GM23338 (cell line): Measurements from ENCODE around the gene TXNL4A. TPM values are rescaled to one million over a fixed set of nuclear protein-coding genes. Genes with fewer than 3 reads are reported as not detected.
"Not testable (repeated sequence)": the region's sequence is repeated elsewhere in the genome, so short reads cannot be mapped to it uniquely, and the experiment has no call there.

Source experiments
- ATAC-seq: fragments of 200-7000 bp; cut with Tn5 transposase; 3 replicates; pipeline ENCODE4 v1.9.1; 2020
- DNase-seq: peaks from one replicate; pipeline ENCODE4 v3.0.0-alpha.2; 2015; ENCODE audit warnings: low spot score
- H2AFZ ChIP-seq: fragments of 200-600 bp; sonication (generic); 2 replicates; pipeline ENCODE4 v1.8.0; 2016; ENCODE audit warnings: antibody characterized with exemption, mild to moderate bottlenecking, moderate library complexity
- H3F3A ChIP-seq: fragments of 200-600 bp; sonication (generic); replicated peaks from 2 replicates; pipeline ENCODE4 v1.8.0; 2017; ENCODE audit warnings: antibody characterized with exemption, mixed run types, low read depth
- H3K27ac ChIP-seq: fragments of 200-600 bp; sonication (generic); 2 replicates; pipeline ENCODE4 v1.6.1; 2016; ENCODE audit warnings: low read depth
- H3K27me3 ChIP-seq: fragments of 200-600 bp; sonication (generic); 2 replicates; pipeline ENCODE4 v1.8.0; 2016; ENCODE audit warnings: mild to moderate bottlenecking, mixed run types, moderate library complexity; ENCODE audit not compliant: insufficient read depth
- H3K36me3 ChIP-seq: fragments of 200-600 bp; sonication (generic); 2 replicates; pipeline ENCODE4 v1.8.0; 2016; ENCODE audit warnings: mild to moderate bottlenecking; ENCODE audit not compliant: insufficient read depth
- H3K4me1 ChIP-seq: fragments of 200-600 bp; sonication (generic); 2 replicates; pipeline ENCODE4 v1.8.0; 2016; ENCODE audit warnings: mild to moderate bottlenecking, moderate library complexity; ENCODE audit not compliant: insufficient read depth
- H3K4me2 ChIP-seq: fragments of 200-600 bp; sonication (generic); 2 replicates; pipeline ENCODE4 v1.7.1; 2017; ENCODE audit warnings: mixed run types
- H3K4me3 ChIP-seq: fragments of 200-600 bp; sonication (generic); 2 replicates; pipeline ENCODE4 v1.6.1; 2016; ENCODE audit warnings: mixed run types
- H3K79me2 ChIP-seq: fragments of 200-600 bp; sonication (generic); replicated peaks from 2 replicates; pipeline ENCODE4 v1.8.0; 2017; ENCODE audit warnings: mild to moderate bottlenecking; ENCODE audit not compliant: insufficient read depth
- H3K9me2 ChIP-seq: fragments of 200-600 bp; sonication (generic); 2 replicates; pipeline ENCODE4 v1.8.0; 2017; ENCODE audit not compliant: insufficient read depth
- H4K20me1 ChIP-seq: fragments of 200-600 bp; sonication (generic); replicated peaks from 2 replicates; pipeline ENCODE4 v1.8.0; 2017; ENCODE audit warnings: mild to moderate bottlenecking; ENCODE audit not compliant: insufficient read depth
- H3K27ac Mint-ChIP-seq: 2 replicates; pipeline ENCODE4 v1.8.0; 2020; ENCODE audit warnings: inconsistent platforms, mild to moderate bottlenecking, moderate library complexity, mixed read lengths
- H3K27me3 Mint-ChIP-seq: 3 replicates; pipeline ENCODE4 v1.8.0; 2022; ENCODE audit warnings: low read depth, mild to moderate bottlenecking, moderate library complexity, mixed read lengths, inconsistent platforms; ENCODE audit not compliant: insufficient read depth, poor library complexity
- H3K36me3 Mint-ChIP-seq: 3 replicates; pipeline ENCODE4 v1.8.0; 2021; ENCODE audit warnings: low read depth, mild to moderate bottlenecking, inconsistent platforms, moderate library complexity, mixed read lengths
- H3K4me1 Mint-ChIP-seq: 3 replicates; pipeline ENCODE4 v1.8.0; 2020; ENCODE audit warnings: mild to moderate bottlenecking, inconsistent platforms, mixed read lengths
- H3K4me3 Mint-ChIP-seq: 3 replicates; pipeline ENCODE4 v1.8.0; 2021; ENCODE audit warnings: moderate library complexity, mild to moderate bottlenecking, inconsistent platforms, mixed read lengths
- H3K9me3 Mint-ChIP-seq: 3 replicates; pipeline ENCODE4 v1.8.0; 2020; ENCODE audit warnings: moderate library complexity, mild to moderate bottlenecking, inconsistent platforms, mixed read lengths
- EZH2 ChIP-seq: fragments of 200-600 bp; sonication (generic); IDR thresholded peaks from one replicate; pipeline ENCODE4 v1.8.0; 2017; ENCODE audit warnings: antibody characterized with exemption, mild to moderate bottlenecking, low read depth; ENCODE audit not compliant: unreplicated experiment
- EZH2phosphoT487 ChIP-seq: fragments of 200-600 bp; sonication (generic); IDR thresholded peaks from one replicate; pipeline ENCODE4 v1.8.1; 2018; ENCODE audit warnings: antibody characterized with exemption; ENCODE audit not compliant: unreplicated experiment
- NANOG ChIP-seq: IDR thresholded peaks from 2 replicates; pipeline ENCODE4 v1.6.1; 2016; ENCODE audit warnings: antibody characterized with exemption, borderline replicate concordance
- POLR2AphosphoS5 ChIP-seq: IDR thresholded peaks from 2 replicates; pipeline ENCODE4 v1.6.1; 2016; ENCODE audit warnings: antibody characterized with exemption, low read depth
- REST ChIP-seq: IDR thresholded peaks from one replicate; pipeline ENCODE4 v1.6.1; 2018; ENCODE audit warnings: antibody characterized with exemption; ENCODE audit not compliant: unreplicated experiment
- ZNF114 ChIP-seq: fragments of 250-450 bp; sonication (Bioruptor Pico); IDR thresholded peaks from 2 replicates; pipeline ENCODE4 v1.5.0; 2020; ENCODE audit warnings: mild to moderate bottlenecking, moderate library complexity
- ZNF331 ChIP-seq: fragments of 250-450 bp; sonication (Bioruptor Pico); IDR thresholded peaks from 2 replicates; pipeline ENCODE4 v1.5.0; 2020; ENCODE audit warnings: low read depth, mild to moderate bottlenecking, moderate library complexity
- polyA plus RNA-seq: library from polyadenylated mRNA; unstranded; fragments of >200 nt; fragmentation: Nextera tagmentation; extraction: Ambion mirVana; gene quantifications from 2 replicates; pipeline ENCODE4 v1.2.1, GENCODE V29; 2016
- total RNA-seq: library from RNA; depleted of rRNA; stranded (reverse); fragments of >200 nt; shearing (Covaris generic); gene quantifications from 2 replicates; pipeline ENCODE4 v1.2.3, GENCODE V29; 2014
- TF ChIP-seq, protein P1 (sequence below): IDR thresholded peaks from 2 replicates; pipeline ENCODE4 v1.6.1; 2016; ENCODE audit warnings: antibody characterized with exemption
- TF ChIP-seq, protein P2 (sequence below), 2 experiments: fragments of 200-600 bp in 1 of 2; sonication (generic) in 1 of 2; conservative IDR thresholded peaks; 2 replicates each; pipeline versions ENCODE4 v1.5.1 to v1.6.1; 2016 to 2017; ENCODE audit warnings: antibody characterized with exemption in 2 of 2, low read depth in 2 of 2, mild to moderate bottlenecking in 2 of 2, moderate library complexity in 1 of 2

TXNL4A gene
- total and polyA plus RNA-seq, 2 experiments from 2014 or later = 51.0 to 271 TPM

DNA sequence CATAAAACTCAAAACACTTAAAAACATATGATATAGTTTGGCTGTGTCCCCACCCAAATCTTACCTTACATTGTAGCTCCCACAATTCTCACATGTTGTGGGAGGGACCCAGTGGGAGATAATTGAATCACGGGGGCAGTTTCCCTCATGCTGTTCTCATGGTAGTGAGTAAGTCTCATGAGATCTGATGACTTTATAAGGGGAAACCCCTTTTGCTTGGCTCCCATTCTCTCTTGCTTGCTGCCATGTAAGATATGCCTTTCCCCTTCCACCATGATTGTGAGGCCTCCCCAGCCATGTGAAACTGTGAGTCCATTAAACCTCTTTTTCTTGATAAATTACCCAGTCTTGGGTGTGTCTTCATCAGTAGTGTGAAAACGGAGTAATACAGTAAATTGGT, 11.3 kb upstream of the TXNL4A start:
- not testable (repeated sequence) for H2AFZ ChIP-seq, H3K4me1 ChIP-seq, H3K9me2 ChIP-seq, H3F3A ChIP-seq, H3K4me2 ChIP-seq, H4K20me1 ChIP-seq, H3K4me3 ChIP-seq, H3K4me3 Mint-ChIP-seq, H3K4me1 Mint-ChIP-seq, H3K36me3 ChIP-seq, H3K27me3 Mint-ChIP-seq, H3K27ac Mint-ChIP-seq, H3K79me2 ChIP-seq, H3K27ac ChIP-seq, DNase-seq, ATAC-seq, H3K27me3 ChIP-seq
- H3K9me3 Mint-ChIP-seq = peaks cover 38% of the 10 kb centered on the region
- H3K36me3 Mint-ChIP-seq = peaks cover 12% of the 10 kb centered on the region

- Histone ChIP-seq H3K36me3 (peaks cover 1% of the 10 kb centered on the region), H3K79me2 (peaks cover 17% of the 10 kb centered on the region), H3K4me2 (no peak overlapping the region), H3K27me3 (no peaks in the 10 kb centered on the region), H2AFZ (no peak overlapping the region), H3K4me1 (peaks cover 26% of the 10 kb centered on the region), H3K27ac (no peak overlapping the region), H3F3A (no peaks in the 10 kb centered on the region), H3K9me2 (no peaks in the 10 kb centered on the region), H3K4me3 (no peak overlapping the region), H4K20me1 (peaks cover 2% of the 10 kb centered on the region)
- H3K27ac Mint-ChIP-seq = no peak overlapping the region
- H3K36me3 Mint-ChIP-seq = peaks cover 5% of the 10 kb centered on the region
- H3K4me1 Mint-ChIP-seq = peaks cover 28% of the 10 kb centered on the region
- ATAC-seq (no peak), DNase-seq (no peak)
- TF ChIP-seq NANOG (no peak), ZNF114 (CRISPR knock-in tag) (no peak), EZH2 (no peak), ZNF331 (CRISPR knock-in tag) (no peak), REST (no peak), EZH2phosphoT487 (no peak), POLR2AphosphoS5 (no peak)
- TF ChIP-seq, protein P1, sequence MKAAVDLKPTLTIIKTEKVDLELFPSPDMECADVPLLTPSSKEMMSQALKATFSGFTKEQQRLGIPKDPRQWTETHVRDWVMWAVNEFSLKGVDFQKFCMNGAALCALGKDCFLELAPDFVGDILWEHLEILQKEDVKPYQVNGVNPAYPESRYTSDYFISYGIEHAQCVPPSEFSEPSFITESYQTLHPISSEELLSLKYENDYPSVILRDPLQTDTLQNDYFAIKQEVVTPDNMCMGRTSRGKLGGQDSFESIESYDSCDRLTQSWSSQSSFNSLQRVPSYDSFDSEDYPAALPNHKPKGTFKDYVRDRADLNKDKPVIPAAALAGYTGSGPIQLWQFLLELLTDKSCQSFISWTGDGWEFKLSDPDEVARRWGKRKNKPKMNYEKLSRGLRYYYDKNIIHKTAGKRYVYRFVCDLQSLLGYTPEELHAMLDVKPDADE = no peak
- TF ChIP-seq, protein P2, sequence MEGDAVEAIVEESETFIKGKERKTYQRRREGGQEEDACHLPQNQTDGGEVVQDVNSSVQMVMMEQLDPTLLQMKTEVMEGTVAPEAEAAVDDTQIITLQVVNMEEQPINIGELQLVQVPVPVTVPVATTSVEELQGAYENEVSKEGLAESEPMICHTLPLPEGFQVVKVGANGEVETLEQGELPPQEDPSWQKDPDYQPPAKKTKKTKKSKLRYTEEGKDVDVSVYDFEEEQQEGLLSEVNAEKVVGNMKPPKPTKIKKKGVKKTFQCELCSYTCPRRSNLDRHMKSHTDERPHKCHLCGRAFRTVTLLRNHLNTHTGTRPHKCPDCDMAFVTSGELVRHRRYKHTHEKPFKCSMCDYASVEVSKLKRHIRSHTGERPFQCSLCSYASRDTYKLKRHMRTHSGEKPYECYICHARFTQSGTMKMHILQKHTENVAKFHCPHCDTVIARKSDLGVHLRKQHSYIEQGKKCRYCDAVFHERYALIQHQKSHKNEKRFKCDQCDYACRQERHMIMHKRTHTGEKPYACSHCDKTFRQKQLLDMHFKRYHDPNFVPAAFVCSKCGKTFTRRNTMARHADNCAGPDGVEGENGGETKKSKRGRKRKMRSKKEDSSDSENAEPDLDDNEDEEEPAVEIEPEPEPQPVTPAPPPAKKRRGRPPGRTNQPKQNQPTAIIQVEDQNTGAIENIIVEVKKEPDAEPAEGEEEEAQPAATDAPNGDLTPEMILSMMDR (conservative IDR thresholded peaks at IDR 0.05; ENCODE audit: low read depth in 2 of 2) = no peak
- H3K27me3 Mint-ChIP-seq = peaks cover 3% of the 10 kb centered on the region
- H3K4me3 Mint-ChIP-seq = no peak overlapping the region
- no peaks in the 10 kb centered on the region; the same call in 2 of the 3 replicates for H3K9me3 Mint-ChIP-seq
Measured at GRCh38 chr18:79991494-79991893, 3.1 kb upstream of the TXNL4A start.
